Activated T-helper 1 cell treated with anti-CD3 and anti-CD28 coated beads, Interleukin-12 subunit alpha, Interleukin-12 subunit beta, Interleukin-2, Interleukin-4 antibody, amounts not matched to agents 30 ng/mL and 10 ng/mL and 1 ng/mL, durations not matched to agents 14 hours and 24 hours and 36 hours (primary cell): ENCODE results near the gene FTSJ3. TPM values are rescaled to one million over a fixed set of nuclear protein-coding genes. Genes with fewer than 3 reads are reported as not detected.
A peak's percentile ranks its signal among the peaks of the same experiment; 100 is the strongest.
"Not testable (repeated sequence)": the region's sequence is repeated elsewhere in the genome, so short reads cannot be mapped to it uniquely, and the experiment has no call there.

Experiments
- DNase-seq: peaks from one replicate; pipeline ENCODE4 v3.0.0; 2021; ENCODE audit warnings: low spot score
- H3K27ac Mint-ChIP-seq: one replicate; pipeline ENCODE4 v1.8.0; 2021; ENCODE audit warnings: mild to moderate bottlenecking, mixed read lengths
- H3K27me3 Mint-ChIP-seq: one replicate; pipeline ENCODE4 v1.8.0; 2022; ENCODE audit warnings: mild to moderate bottlenecking, moderate library complexity, mixed read lengths; ENCODE audit not compliant: insufficient read depth
- H3K36me3 Mint-ChIP-seq: one replicate; pipeline ENCODE4 v1.8.0; 2021; ENCODE audit warnings: low read depth, mixed read lengths
- H3K4me1 Mint-ChIP-seq: one replicate; pipeline ENCODE4 v1.8.0; 2021; ENCODE audit warnings: low read depth, mixed read lengths
- H3K4me3 Mint-ChIP-seq: one replicate; pipeline ENCODE4 v1.8.0; 2021; ENCODE audit warnings: mild to moderate bottlenecking, moderate library complexity, mixed read lengths
- H3K9me3 Mint-ChIP-seq: one replicate; pipeline ENCODE4 v1.8.0; 2021; ENCODE audit warnings: mixed read lengths
- intact Hi-C: fragments of 100-400 bp; cut with micrococcal nuclease; formaldehyde crosslinking; loops from one replicate; pipeline ENCODE4 v1.15.1; 2024
- total RNA-seq: library from RNA; stranded (reverse); gene quantifications from 2 replicates; pipeline ENCODE4 v1.2.3, GENCODE V29; 2022

The FTSJ3 gene
- total RNA-seq, 1 donor from 2014 or later = 100 TPM

DNA sequence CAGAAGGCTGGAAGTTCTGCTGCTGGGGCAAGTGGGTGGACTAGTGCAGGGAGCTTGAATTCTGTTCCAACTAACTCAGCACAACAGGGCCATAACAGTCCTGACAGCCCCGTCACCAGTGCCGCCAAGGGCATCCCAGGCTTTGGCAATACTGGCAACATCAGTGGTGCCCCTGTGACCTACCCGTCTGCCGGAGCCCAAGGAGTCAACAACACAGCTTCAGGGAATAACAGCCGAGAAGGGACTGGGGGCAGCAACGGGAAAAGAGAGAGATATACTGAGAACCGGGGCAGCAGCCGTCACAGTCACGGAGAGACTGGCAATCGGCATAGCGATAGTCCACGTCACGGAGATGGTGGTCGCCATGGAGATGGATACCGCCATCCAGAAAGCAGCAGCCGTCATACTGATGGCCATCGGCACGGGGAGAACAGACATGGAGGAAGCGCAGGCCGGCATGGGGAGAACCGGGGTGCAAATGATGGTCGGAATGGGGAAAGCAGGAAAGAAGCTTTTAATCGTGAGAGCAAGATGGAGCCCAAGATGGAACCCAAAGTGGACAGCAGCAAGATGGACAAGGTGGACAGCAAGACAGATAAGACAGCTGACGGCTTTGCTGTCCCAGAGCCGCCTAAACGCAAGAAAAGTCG is 9.6 kb downstream of the FTSJ3 start:
- Mint-ChIP-seq H3K36me3 (peaks cover 70% of the 10 kb centered on the region), H3K27me3 (no peaks in the 10 kb centered on the region), H3K9me3 (no peaks in the 10 kb centered on the region)

GRCh38 chr17:63816669-63817068 is 10.8 kb downstream of the FTSJ3 start:
- Mint-ChIP-seq H3K27me3 (no peaks in the 10 kb centered on the region), H3K36me3 (peaks cover 66% of the 10 kb centered on the region), H3K4me1 (peaks cover 25% of the 10 kb centered on the region), H3K4me3 (no peak overlapping the region), H3K27ac (no peak overlapping the region), H3K9me3 (no peaks in the 10 kb centered on the region)
- DNase-seq = no peak
- intact Hi-C loops = no loop called here

More for the DNA sequence above, 9.6 kb downstream of the FTSJ3 start:
- intact Hi-C loops = no loop called here
- DNase-seq = no peak
- H3K27ac Mint-ChIP-seq = peak overlapping the region; percentile 52
- H3K4me1 Mint-ChIP-seq = peaks cover 33% of the 10 kb centered on the region
- H3K4me3 Mint-ChIP-seq = peak overlapping the region; percentile 17

GRCh38 chr17:63816123-63816522 is 11.3 kb downstream of the FTSJ3 start:
- no peaks in the 10 kb centered on the region for H3K27me3 Mint-ChIP-seq
- H3K27ac Mint-ChIP-seq = no peak overlapping the region
- DNase-seq = no peak
- intact Hi-C loops = no loop called here
- no peaks in the 10 kb centered on the region for H3K9me3 Mint-ChIP-seq
- H3K4me1 Mint-ChIP-seq = peaks cover 20% of the 10 kb centered on the region
- H3K4me3 Mint-ChIP-seq = no peak overlapping the region
- H3K36me3 Mint-ChIP-seq = peaks cover 66% of the 10 kb centered on the region

DNA sequence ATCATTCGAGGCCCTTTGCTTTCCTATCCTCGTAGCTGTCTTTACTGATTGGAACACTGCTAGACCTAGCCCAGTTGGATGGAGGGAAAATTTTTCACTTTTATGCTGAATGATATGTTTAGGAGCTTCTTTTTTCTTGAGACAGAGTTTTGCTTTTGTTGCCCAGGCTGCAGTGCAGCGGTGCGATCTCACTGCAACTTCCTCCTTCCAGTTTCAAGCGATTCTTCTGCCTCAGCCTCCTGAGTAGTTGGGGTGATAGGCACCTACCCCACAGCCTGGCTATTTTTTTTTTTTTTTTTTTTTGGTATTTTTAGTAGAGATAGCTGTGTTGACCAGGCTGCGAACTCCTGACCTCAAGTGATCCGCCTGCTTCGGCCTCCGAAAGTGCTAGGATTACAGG is 17.5 kb downstream of the FTSJ3 start:
- Mint-ChIP-seq H3K36me3 (peaks cover 64% of the 10 kb centered on the region), H3K9me3 (no peaks in the 10 kb centered on the region), H3K4me3 (no peak overlapping the region), H3K27me3 (no peaks in the 10 kb centered on the region), H3K27ac (no peak overlapping the region), H3K4me1 (no peaks in the 10 kb centered on the region)
- DNase-seq = no peak
- intact Hi-C loops = no loop called here

DNA sequence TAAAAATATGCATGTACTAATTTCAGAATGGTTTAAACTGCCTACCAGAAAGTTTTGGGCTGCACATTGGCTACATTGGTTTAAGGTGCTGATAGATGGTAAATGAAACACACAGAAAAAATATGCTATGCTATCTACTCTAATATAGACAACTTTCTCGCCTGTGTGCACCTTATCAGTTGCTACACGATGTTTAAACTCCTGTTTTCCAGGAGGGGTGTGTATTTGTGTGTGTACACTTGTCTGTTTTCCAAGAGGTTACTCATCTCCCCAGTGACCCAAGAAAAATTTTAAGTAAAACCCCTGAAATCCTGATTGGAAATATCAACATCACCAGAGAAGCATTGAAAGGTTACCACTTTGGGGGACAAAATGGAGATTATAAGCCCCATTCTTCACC is 21.9 kb downstream of the FTSJ3 start:
- H3K27me3 Mint-ChIP-seq = no peaks in the 10 kb centered on the region
- no peaks in the 10 kb centered on the region for H3K4me1 Mint-ChIP-seq
- no peak for DNase-seq
- H3K36me3 Mint-ChIP-seq = peaks cover 55% of the 10 kb centered on the region
- no peaks in the 10 kb centered on the region for H3K9me3 Mint-ChIP-seq
- H3K4me3 Mint-ChIP-seq = no peak overlapping the region
- intact Hi-C loops = no loop called here
- no peak overlapping the region for H3K27ac Mint-ChIP-seq

DNA sequence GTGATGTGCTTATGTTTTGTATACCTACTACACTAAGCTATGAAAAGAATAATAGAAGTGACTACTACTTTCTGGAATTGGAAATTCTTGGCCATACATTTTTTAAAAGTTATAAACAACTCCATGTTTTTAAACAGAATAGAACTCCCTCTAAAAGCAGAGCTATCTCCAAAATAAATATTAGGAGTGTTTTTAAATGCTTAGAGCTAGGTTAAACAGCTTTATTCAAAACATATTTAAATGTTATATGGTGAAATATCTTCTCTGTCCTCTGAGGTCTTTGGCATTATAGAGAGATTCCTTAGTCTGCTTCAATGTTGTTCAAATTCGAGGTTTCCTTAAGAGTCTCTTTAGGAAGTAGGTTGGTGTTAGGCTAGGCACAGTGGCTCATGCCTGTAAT is 23.1 kb downstream of the FTSJ3 start:
- Mint-ChIP-seq H3K27ac (peak overlapping the region; percentile 81), H3K9me3 (no peaks in the 10 kb centered on the region)
- no peak for DNase-seq

DNA sequence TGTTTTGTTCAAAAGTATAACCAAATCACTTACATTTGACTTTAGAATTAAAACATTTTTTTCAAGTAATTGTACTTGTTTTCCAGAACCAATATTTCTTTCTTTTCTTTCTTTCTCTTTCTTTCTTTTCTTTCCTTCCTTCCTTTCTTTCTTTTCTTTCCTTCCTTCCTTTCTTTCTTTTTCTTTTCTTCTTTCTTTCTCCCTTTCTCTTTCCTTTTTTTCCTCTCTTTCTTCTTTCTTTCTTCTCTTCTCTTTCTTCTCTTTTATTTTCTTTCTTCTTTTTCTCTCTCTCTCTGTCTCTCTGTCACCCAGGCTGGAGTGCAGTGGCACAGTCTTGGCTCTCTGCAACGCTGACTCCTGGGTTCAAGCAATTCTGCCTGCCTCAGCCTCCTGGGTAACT is 26.7 kb downstream of the FTSJ3 start:
- Mint-ChIP-seq H3K36me3 (peaks cover 42% of the 10 kb centered on the region), H3K4me1 (peaks cover 3% of the 10 kb centered on the region), H3K27ac (peak overlapping the region; percentile 53)

More for the DNA sequence above, 23.1 kb downstream of the FTSJ3 start:
- Mint-ChIP-seq H3K27me3 (no peaks in the 10 kb centered on the region), H3K4me3 (no peak overlapping the region), H3K36me3 (peaks cover 55% of the 10 kb centered on the region), H3K4me1 (no peaks in the 10 kb centered on the region)
- intact Hi-C loops = no loop called here

DNA sequence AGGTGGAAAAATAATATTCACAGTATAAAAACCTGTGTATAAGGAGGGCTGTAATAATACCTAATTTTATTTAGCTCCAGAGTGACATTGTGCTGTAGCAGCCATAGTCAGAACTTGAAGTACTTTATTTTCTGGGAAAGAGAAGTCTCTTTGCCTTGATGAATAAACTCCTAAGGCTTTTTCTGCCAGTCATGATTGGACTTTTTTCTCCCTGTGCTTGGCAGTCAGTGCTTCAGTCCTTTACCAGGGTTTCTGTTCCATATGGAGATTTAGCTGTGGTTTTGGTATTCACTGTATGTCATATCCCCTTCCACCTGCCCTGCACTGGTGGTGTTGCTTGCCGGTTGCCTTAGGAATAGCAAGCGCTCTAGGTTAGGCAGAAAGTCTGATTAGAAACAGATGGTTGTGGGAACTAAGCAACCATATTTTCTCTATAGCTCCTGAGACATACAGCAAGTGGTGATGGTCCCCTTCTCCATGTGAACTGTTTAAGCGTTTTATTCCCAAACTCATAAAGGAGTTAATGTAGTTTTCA is 28.8 kb downstream of the FTSJ3 start:
- H3K4me3 Mint-ChIP-seq = no peak overlapping the region
- H3K27ac Mint-ChIP-seq = no peak overlapping the region
- peaks cover 6% of the 10 kb centered on the region for H3K4me1 Mint-ChIP-seq
- H3K36me3 Mint-ChIP-seq = peaks cover 42% of the 10 kb centered on the region
- no peak for DNase-seq
- H3K27me3 Mint-ChIP-seq = no peaks in the 10 kb centered on the region
- no peaks in the 10 kb centered on the region for H3K9me3 Mint-ChIP-seq
- intact Hi-C loops = no loop called here

More for the DNA sequence above, 26.7 kb downstream of the FTSJ3 start:
- intact Hi-C loops = no loop called here
- no peaks in the 10 kb centered on the region for H3K27me3 Mint-ChIP-seq
- H3K4me3 Mint-ChIP-seq = no peak overlapping the region
- H3K9me3 Mint-ChIP-seq = no peaks in the 10 kb centered on the region
- no peak for DNase-seq

GRCh38 chr17:63796375-63796774 is 31.1 kb downstream of the FTSJ3 start:
- intact Hi-C loops, H3K9me3 Mint-ChIP-seq, H3K27me3 Mint-ChIP-seq, H3K4me3 Mint-ChIP-seq, H3K27ac Mint-ChIP-seq, DNase-seq: not testable (repeated sequence)
- H3K36me3 Mint-ChIP-seq = peaks cover 39% of the 10 kb centered on the region
- peaks cover 12% of the 10 kb centered on the region for H3K4me1 Mint-ChIP-seq

GRCh38 chr17:63792055-63792729 is 35.3 kb downstream of the FTSJ3 start:
- no peak for DNase-seq
- H3K4me1 Mint-ChIP-seq = peaks cover 12% of the 10 kb centered on the region
- no peak overlapping the region for H3K4me3 Mint-ChIP-seq
- intact Hi-C loops = no loop called here
- no peaks in the 10 kb centered on the region for H3K9me3 Mint-ChIP-seq
- no peaks in the 10 kb centered on the region for H3K27me3 Mint-ChIP-seq
- peaks cover 24% of the 10 kb centered on the region for H3K36me3 Mint-ChIP-seq
- no peak overlapping the region for H3K27ac Mint-ChIP-seq

GRCh38 chr17:63790057-63790456 is 37.4 kb downstream of the FTSJ3 start:
- Mint-ChIP-seq H3K9me3 (no peaks in the 10 kb centered on the region), H3K4me3 (no peak overlapping the region), H3K36me3 (peaks cover 23% of the 10 kb centered on the region), H3K27ac (no peak overlapping the region), H3K4me1 (peaks cover 12% of the 10 kb centered on the region), H3K27me3 (no peaks in the 10 kb centered on the region)
- intact Hi-C loops = no loop called here
- DNase-seq = no peak

DNA sequence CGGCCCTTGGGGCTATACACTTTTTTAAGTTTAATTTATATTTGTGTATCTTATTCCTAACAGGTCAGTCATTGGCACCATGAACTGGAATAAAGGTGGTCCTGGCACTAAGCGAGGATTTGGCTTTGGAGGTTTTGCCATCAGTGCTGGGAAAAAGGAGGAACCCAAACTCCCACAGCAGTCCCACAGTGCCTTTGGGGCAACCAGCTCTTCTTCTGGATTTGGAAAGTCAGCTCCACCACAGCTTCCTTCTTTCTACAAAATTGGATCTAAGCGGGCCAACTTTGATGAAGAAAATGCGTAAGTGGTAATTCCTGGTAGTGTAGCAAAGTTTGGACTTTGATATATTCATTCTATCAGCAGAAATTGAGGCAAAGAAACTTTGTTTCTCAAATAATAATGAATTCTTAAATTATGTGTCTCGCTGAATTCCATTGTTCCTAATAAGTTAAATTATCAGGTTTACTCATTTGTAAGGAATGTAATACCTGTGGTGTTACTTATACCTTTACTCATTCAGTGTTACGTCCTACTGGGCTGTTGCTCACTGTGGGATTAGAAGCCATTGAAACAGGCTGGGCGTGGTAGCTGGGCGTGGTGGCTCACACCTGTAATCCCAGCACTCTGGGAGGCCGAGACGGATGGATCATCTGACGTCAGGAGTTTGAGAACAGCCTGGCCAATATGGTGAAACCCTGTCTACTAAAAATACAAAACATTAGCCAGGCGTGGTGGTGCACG is 40.3 kb downstream of the FTSJ3 start:
- H3K4me1 Mint-ChIP-seq = peaks cover 26% of the 10 kb centered on the region
- DNase-seq = no peak
- intact Hi-C loops = no loop called here
- no peak overlapping the region for H3K27ac Mint-ChIP-seq
- H3K27me3 Mint-ChIP-seq = no peaks in the 10 kb centered on the region
- H3K9me3 Mint-ChIP-seq = no peaks in the 10 kb centered on the region
- H3K4me3 Mint-ChIP-seq = no peak overlapping the region
- peaks cover 24% of the 10 kb centered on the region for H3K36me3 Mint-ChIP-seq

GRCh38 chr17:63786117-63786516 is 41.3 kb downstream of the FTSJ3 start:
- peaks cover 27% of the 10 kb centered on the region for H3K36me3 Mint-ChIP-seq

More at GRCh38 chr17:63786117-63786516, 41.3 kb downstream of the FTSJ3 start:
- H3K4me3 Mint-ChIP-seq = no peak overlapping the region
- DNase-seq = no peak
- intact Hi-C loops = no loop called here
- H3K27ac Mint-ChIP-seq = no peak overlapping the region
- no peaks in the 10 kb centered on the region for H3K27me3 Mint-ChIP-seq
- H3K9me3 Mint-ChIP-seq = no peaks in the 10 kb centered on the region
- H3K4me1 Mint-ChIP-seq = peaks cover 30% of the 10 kb centered on the region
